H9 (cell line): ENCODE data around the gene TIPIN. TPM values are rescaled to one million over a fixed set of nuclear protein-coding genes. Genes with fewer than 3 reads are reported as not detected.
A peak's percentile ranks its signal among the peaks of the same experiment; 100 is the strongest.

Experiments
- DNase-seq: peaks from one replicate; pipeline ENCODE4 v3.0.0-alpha.2; 2017
- H2AFZ ChIP-seq: one replicate; pipeline ENCODE4 v1.6.1; 2013; ENCODE audit warnings: mild to moderate bottlenecking, low read length, control low read depth, moderate library complexity
- H2AK5ac ChIP-seq: 2 replicates; pipeline ENCODE4 v1.6.1; 2013; ENCODE audit warnings: low read length, control low read depth, mixed read lengths; ENCODE audit not compliant: insufficient read length
- H2BK120ac ChIP-seq: one replicate; pipeline ENCODE4 v1.6.1; 2013; ENCODE audit warnings: low read depth, mild to moderate bottlenecking, low read length, control low read depth, inconsistent platforms; ENCODE audit not compliant: poor library complexity, severe bottlenecking
- H2BK12ac ChIP-seq: 2 replicates; pipeline ENCODE4 v1.6.1; 2013; ENCODE audit warnings: low read length, control low read depth, mixed read lengths, low read depth; ENCODE audit not compliant: insufficient read length
- H2BK15ac ChIP-seq: 2 replicates; pipeline ENCODE4 v1.6.1; 2013; ENCODE audit warnings: low read depth, low read length, control low read depth
- H2BK20ac ChIP-seq: one replicate; pipeline ENCODE4 v1.6.1; 2013; ENCODE audit warnings: low read depth, mild to moderate bottlenecking, low read length, control low read depth, inconsistent platforms; ENCODE audit not compliant: poor library complexity, severe bottlenecking
- H2BK5ac ChIP-seq: 2 replicates; pipeline ENCODE4 v1.6.1; 2013; ENCODE audit warnings: low read length, control low read depth, mixed read lengths; ENCODE audit not compliant: insufficient read length
- H3K14ac ChIP-seq: 2 replicates; pipeline ENCODE4 v1.6.1; 2013; ENCODE audit warnings: low read length, control low read depth; ENCODE audit not compliant: insufficient read depth
- H3K18ac ChIP-seq: 2 replicates; pipeline ENCODE4 v1.6.1; 2013; ENCODE audit warnings: low read depth, mild to moderate bottlenecking, mixed read lengths, low read length, control low read depth; ENCODE audit not compliant: insufficient read length
- H3K23ac ChIP-seq: 2 replicates; pipeline ENCODE4 v1.6.1; 2013; ENCODE audit warnings: low read length, control low read depth, mixed read lengths, low read depth; ENCODE audit not compliant: insufficient read length
- H3K23me2 ChIP-seq: 2 replicates; pipeline ENCODE4 v1.6.1; 2013; ENCODE audit warnings: low read depth, mild to moderate bottlenecking, mixed read lengths, low read length, control low read depth; ENCODE audit not compliant: insufficient read length, poor library complexity, severe bottlenecking
- H3K27ac ChIP-seq: 2 replicates; pipeline ENCODE4 v1.5.1; 2013; ENCODE audit warnings: low read length, control low read depth, mixed read lengths, low read depth; ENCODE audit not compliant: insufficient read length
- H3K27me3 ChIP-seq: 2 replicates; pipeline ENCODE4 v1.6.1; 2013; ENCODE audit warnings: low read length, control low read depth, inconsistent platforms; ENCODE audit not compliant: insufficient read depth
- H3K4ac ChIP-seq: 2 replicates; pipeline ENCODE4 v1.6.1; 2013; ENCODE audit warnings: low read depth, mild to moderate bottlenecking, control low read depth, inconsistent platforms, low read length, moderate library complexity
- H3K4me1 ChIP-seq: 2 replicates; pipeline ENCODE4 v1.6.1; 2013; ENCODE audit warnings: low read length, control low read depth, inconsistent platforms; ENCODE audit not compliant: insufficient read depth
- H3K4me2 ChIP-seq: 2 replicates; pipeline ENCODE4 v1.6.1; 2013; ENCODE audit warnings: low read length, control low read depth, mixed read lengths; ENCODE audit not compliant: insufficient read length, insufficient read depth
- H3K56ac ChIP-seq: 2 replicates; pipeline ENCODE4 v1.6.1; 2013; ENCODE audit warnings: low read depth, mild to moderate bottlenecking, mixed read lengths, low read length, control low read depth; ENCODE audit not compliant: insufficient read length
- H3K79me1 ChIP-seq: 2 replicates; pipeline ENCODE4 v1.6.1; 2013; ENCODE audit warnings: low read depth, mild to moderate bottlenecking, moderate library complexity, low read length, control low read depth, inconsistent platforms; ENCODE audit not compliant: insufficient read depth, poor library complexity, severe bottlenecking
- H3K79me2 ChIP-seq: 2 replicates; pipeline ENCODE4 v1.6.1; 2013; ENCODE audit warnings: low read length, control low read depth, inconsistent platforms; ENCODE audit not compliant: insufficient read depth
- H3K9ac ChIP-seq: 2 replicates; pipeline ENCODE4 v1.6.1; 2013; ENCODE audit warnings: low read length, control low read depth, mixed read lengths; ENCODE audit not compliant: insufficient read length; ENCODE audit errors: extremely low read depth
- H3K9me3 ChIP-seq: one replicate; pipeline ENCODE4 v1.6.1; 2013; ENCODE audit warnings: low read depth, low read length, inconsistent platforms; ENCODE audit not compliant: control insufficient read depth
- H3T11ph ChIP-seq: one replicate; pipeline ENCODE4 v1.6.1; 2013; ENCODE audit warnings: mild to moderate bottlenecking, low read length, control low read depth, inconsistent platforms
- H4K20me1 ChIP-seq: one replicate; pipeline ENCODE4 v1.6.1; 2013; ENCODE audit not compliant: control insufficient read depth, insufficient read length, insufficient read depth
- H4K5ac ChIP-seq: 2 replicates; pipeline ENCODE4 v1.6.1; 2013; ENCODE audit warnings: low read depth, mild to moderate bottlenecking, mixed read lengths, low read length, control low read depth; ENCODE audit not compliant: insufficient read length
- H4K8ac ChIP-seq: replicated peaks from 2 replicates; pipeline ENCODE4 v1.6.1; 2013; ENCODE audit warnings: low read length, control low read depth, mixed read lengths, low read depth; ENCODE audit not compliant: insufficient read length
- H4K91ac ChIP-seq: 2 replicates; pipeline ENCODE4 v1.6.1; 2013; ENCODE audit warnings: low read depth, mild to moderate bottlenecking, moderate library complexity, mixed read lengths, low read length, control low read depth; ENCODE audit not compliant: insufficient read length
- H3K27ac Mint-ChIP-seq, 3 experiments: 2 replicates in 2 of 3; 3 replicates in 1 of 3; pipeline ENCODE4 v1.8.0; 2020 to 2021; ENCODE audit warnings: mixed read lengths in 3 of 3, mild to moderate bottlenecking in 1 of 3, moderate library complexity in 1 of 3
- H3K27me3 Mint-ChIP-seq: 2 replicates; pipeline ENCODE4 v1.8.0; 2021; ENCODE audit warnings: low read depth, mild to moderate bottlenecking, moderate library complexity, mixed read lengths
- H3K36me3 Mint-ChIP-seq, 3 experiments: 2 replicates in 2 of 3; 3 replicates in 1 of 3; pipeline ENCODE4 v1.8.0; 2020 to 2021; ENCODE audit warnings: low read depth in 3 of 3, mixed read lengths in 3 of 3; ENCODE audit not compliant: insufficient read depth in 1 of 3
- H3K4me1 Mint-ChIP-seq, 2 experiments: 2 replicates each; pipeline ENCODE4 v1.8.0; 2020; ENCODE audit warnings: mixed read lengths in 2 of 2
- H3K4me3 Mint-ChIP-seq, 2 experiments: 2 replicates in 1 of 2; 3 replicates in 1 of 2; pipeline ENCODE4 v1.8.0; 2020 to 2021; ENCODE audit warnings: mild to moderate bottlenecking in 2 of 2, mixed read lengths in 2 of 2, moderate library complexity in 1 of 2
- H3K9me3 Mint-ChIP-seq, 2 experiments: 2 replicates in 1 of 2; 3 replicates in 1 of 2; pipeline ENCODE4 v1.8.0; 2020; ENCODE audit warnings: mild to moderate bottlenecking in 2 of 2, mixed read lengths in 2 of 2, moderate library complexity in 1 of 2
- CTCF ChIP-seq: fragments of 200-600 bp; sonication (generic); conservative IDR thresholded peaks from 3 replicates; pipeline ENCODE4 v1.8.0; 2021; ENCODE audit warnings: antibody characterized with exemption, mild to moderate bottlenecking
- WGBS: extraction: QIAGEN DNeasy Blood & Tissue Kit; methylation state at CpG from one replicate; pipeline ENCODE4 v1.1.7; 2013; ENCODE audit warnings: missing lambda C conversion rate, low lambda C conversion rate, mixed read lengths; ENCODE audit not compliant: insufficient read length; ENCODE audit errors: extremely low coverage; 5-methylcytosine and 5-hydroxymethylcytosine counted together
- total RNA-seq: library from RNA; stranded (reverse); gene quantifications from 2 replicates; pipeline ENCODE4 v1.2.1, GENCODE V29; 2021

The TIPIN gene
- total RNA-seq, 1 experiment from 2014 or later = 26.9 TPM

- H3K27me3 ChIP-seq = no peaks in the 10 kb centered on the region
- Mint-ChIP-seq H3K27me3 (no peaks in the 10 kb centered on the region), H3K27ac (peak overlapping the region; percentile 94 to 96 (median 95); a peak in 6 of 7 replicates), H3K4me3 (peak overlapping the region; percentile 31 to 36; a peak in 3 of 5 replicates), H3K4me1 (peaks cover 67 to 83% of the 10 kb centered on the region in 2 experiments), H3K9me3 (no peaks in the 10 kb centered on the region), H3K36me3 (peaks cover 0 to 4% (median 2%) of the 10 kb centered on the region in 3 experiments; a peak in 3 of 7 replicates)
- no peak overlapping the region for H2AK5ac ChIP-seq
- peaks cover 21% of the 10 kb centered on the region; the same call in 1 of the 2 replicates for H3K79me2 ChIP-seq
- peaks cover 22% of the 10 kb centered on the region; the same call in 1 of the 2 replicates for H3K4me1 ChIP-seq
- H4K20me1 ChIP-seq = no peaks in the 10 kb centered on the region
- peak overlapping the region; percentile 7 for H3K4me2 ChIP-seq
- H3K18ac ChIP-seq = no peak overlapping the region
- H2BK20ac ChIP-seq = no peak overlapping the region
- H2AFZ ChIP-seq = no peak overlapping the region
- peak overlapping the region; percentile 81 for H3K27ac ChIP-seq
- no peak overlapping the region for H3T11ph ChIP-seq
- peaks cover 3% of the 10 kb centered on the region for H3K79me1 ChIP-seq
- no peak overlapping the region for H3K14ac ChIP-seq
- no peak overlapping the region for H3K23ac ChIP-seq
- H3K23me2 ChIP-seq = no peaks in the 10 kb centered on the region
- H3K9me3 ChIP-seq = no peaks in the 10 kb centered on the region
- H3K56ac ChIP-seq = no peak overlapping the region
- DNase-seq = no peak
- no peak for TF ChIP-seq CTCF
- no peak overlapping the region for H2BK5ac ChIP-seq
- H4K8ac ChIP-seq = no peak overlapping the region
- H4K91ac ChIP-seq = no peak overlapping the region
- no peak overlapping the region for H4K5ac ChIP-seq
- no peak overlapping the region for H3K4ac ChIP-seq
- no peak overlapping the region for H2BK15ac ChIP-seq
- no peak overlapping the region for H2BK120ac ChIP-seq
- WGBS = no CpG with 5 or more reads among the region's 2 CpGs
- no peak overlapping the region for H2BK12ac ChIP-seq
- no peak overlapping the region for H3K9ac ChIP-seq
These were observed 48.5 kb upstream of the TIPIN start for GRCh38 chr15:66405007-66405406.
